HG02642 (cell line): ENCODE data around the gene RBP5.

Experiments
- ATAC-seq: cut with Tn5 transposase; IDR thresholded peaks from one replicate; pipeline ENCODE4 v1.9.1; 2021; ENCODE audit warnings: mild to moderate bottlenecking; ENCODE audit not compliant: unreplicated experiment, poor library complexity

Gene RBP5

DNA sequence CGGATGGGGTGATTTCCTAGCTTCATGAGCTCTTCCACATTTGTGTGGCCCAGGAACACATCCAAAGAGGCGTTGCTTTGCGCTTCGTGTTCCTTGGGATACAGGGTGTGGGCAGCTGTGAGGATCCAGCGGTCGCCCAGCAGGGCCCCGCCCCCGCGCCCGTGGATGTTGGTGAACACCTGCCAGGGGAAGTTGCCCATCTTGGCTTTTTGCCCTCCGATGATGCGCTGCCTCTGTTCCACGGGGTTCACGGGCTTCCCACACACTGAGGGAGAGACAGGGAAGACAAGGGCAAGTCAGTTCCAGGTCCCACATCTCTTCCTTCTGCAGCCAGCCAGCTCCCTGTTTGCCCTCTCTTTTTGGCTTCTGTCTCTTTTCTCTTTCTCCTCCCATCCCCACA, 47.7 kb downstream of the RBP5 start:
- no peak for ATAC-seq

- no peak for ATAC-seq
Observed at GRCh38 chr12:7079826-7080125, 48.9 kb downstream of the RBP5 start.

GRCh38 chr12:7078163-7078562, 50.5 kb downstream of the RBP5 start:
- no peak for ATAC-seq

DNA sequence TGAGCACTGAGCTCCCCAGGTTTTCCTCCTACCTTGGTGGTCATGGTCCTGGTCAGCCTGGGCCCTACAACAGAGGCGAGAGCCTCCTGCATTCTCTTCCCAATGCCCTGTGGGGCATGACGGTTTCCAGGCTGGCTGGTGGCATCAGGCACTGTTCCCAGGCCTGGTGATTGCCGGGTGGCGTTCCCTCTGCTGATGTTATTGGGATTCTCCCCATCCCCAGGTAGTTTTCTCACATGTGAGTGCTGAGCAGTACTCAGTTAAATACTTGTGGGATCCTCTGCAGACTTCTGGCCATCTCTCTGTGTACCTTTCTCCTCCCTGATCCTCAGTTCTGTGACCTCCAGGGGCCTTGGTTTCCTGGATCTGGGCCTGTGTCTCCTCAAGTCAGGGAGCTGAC, 52.2 kb downstream of the RBP5 start:
- no peak for ATAC-seq

- no peak for ATAC-seq
Observed at GRCh38 chr12:7075939-7076338, 52.8 kb downstream of the RBP5 start.

- no peak for ATAC-seq
Observed at GRCh38 chr12:7075518-7075917, 53.2 kb downstream of the RBP5 start.

GRCh38 chr12:7073946-7074345, 54.7 kb downstream of the RBP5 start:
- ATAC-seq, result no peak
